Measurements from ENCODE around the gene DFFA. TPM values are rescaled to one million over a fixed set of nuclear protein-coding genes. Genes with fewer than 3 reads are reported as not detected.
A peak's percentile ranks its signal among the peaks of the same experiment; 100 is the strongest.
"Not testable (repeated sequence)": the region's sequence is repeated elsewhere in the genome, so short reads cannot be mapped to it uniquely, and the experiment has no call there.

Gene DFFA
- total RNA-seq, 1 donor = 52.2 TPM

GRCh38 chr1:10431070-10431730 lies 41.1 kb downstream of the DFFA start:
- peak overlapping the region; percentile 81 for H3K4me3 ChIP-seq (ENCODE audit: low read depth, low read length)
- TF ChIP-seq CTCF (IDR thresholded peaks at IDR 0.05; ENCODE audit: insufficient read depth, low read depth, low read length) = no peak
- DNase-seq (ENCODE audit: low read depth) = peak; percentile 31

- DNase-seq (ENCODE audit: low read depth) = peak; percentile 86
- peak within 1 kb of the TSS; percentile 81 for H3K4me3 ChIP-seq (ENCODE audit: low read depth, low read length)
- TF ChIP-seq CTCF (IDR thresholded peaks at IDR 0.05; ENCODE audit: insufficient read depth, low read depth, low read length) = peak; percentile 85
These were observed 41.9 kb downstream of the DFFA start, which contains the start of gene CENPS for GRCh38 chr1:10430216-10431069. Gene CENPS (plus strand): TSS chr1:10430433. CDS start chr1:10430518, 85 bp downstream.

- no peak for DNase-seq (ENCODE audit: low read depth)
- TF ChIP-seq CTCF (IDR thresholded peaks at IDR 0.05; ENCODE audit: insufficient read depth, low read depth, low read length) = no peak
- H3K4me3 ChIP-seq (ENCODE audit: low read depth, low read length) = peak overlapping the region; percentile 81
These were observed 42.5 kb downstream of the DFFA start for GRCh38 chr1:10429868-10430215.

GRCh38 chr1:10428984-10429383 lies 43.3 kb downstream of the DFFA start:
- no peak for TF ChIP-seq CTCF (IDR thresholded peaks at IDR 0.05; ENCODE audit: insufficient read depth, low read depth, low read length)
- no peak for DNase-seq (ENCODE audit: low read depth)

GRCh38 chr1:10426535-10426848 lies 45.8 kb downstream of the DFFA start:
- DNase-seq (ENCODE audit: low read depth); H3K4me3 ChIP-seq (ENCODE audit: low read depth, low read length): not testable (repeated sequence)

More at GRCh38 chr1:10428984-10429383, 43.3 kb downstream of the DFFA start:
- H3K4me3 ChIP-seq (ENCODE audit: low read depth, low read length) = no peak overlapping the region

GRCh38 chr1:10425826-10426534 lies 46.3 kb downstream of the DFFA start:
- DNase-seq (ENCODE audit: low read depth); H3K4me3 ChIP-seq (ENCODE audit: low read depth, low read length): not testable (repeated sequence)

- no peak for TF ChIP-seq CTCF (IDR thresholded peaks at IDR 0.05; ENCODE audit: insufficient read depth, low read depth, low read length)
- H3K4me3 ChIP-seq (ENCODE audit: low read depth, low read length) = no peak overlapping the region
- no peak for DNase-seq (ENCODE audit: low read depth)
These were observed 47.7 kb downstream of the DFFA start for GRCh38 chr1:10424651-10425050.
